GM03348 (cell line): ENCODE measurements around the gene PLXNA2.

Experiments used
- DNase-seq: peaks from one replicate; pipeline ENCODE4 v3.0.0; 2012; ENCODE audit warnings: low spot score

The PLXNA2 gene

DNA sequence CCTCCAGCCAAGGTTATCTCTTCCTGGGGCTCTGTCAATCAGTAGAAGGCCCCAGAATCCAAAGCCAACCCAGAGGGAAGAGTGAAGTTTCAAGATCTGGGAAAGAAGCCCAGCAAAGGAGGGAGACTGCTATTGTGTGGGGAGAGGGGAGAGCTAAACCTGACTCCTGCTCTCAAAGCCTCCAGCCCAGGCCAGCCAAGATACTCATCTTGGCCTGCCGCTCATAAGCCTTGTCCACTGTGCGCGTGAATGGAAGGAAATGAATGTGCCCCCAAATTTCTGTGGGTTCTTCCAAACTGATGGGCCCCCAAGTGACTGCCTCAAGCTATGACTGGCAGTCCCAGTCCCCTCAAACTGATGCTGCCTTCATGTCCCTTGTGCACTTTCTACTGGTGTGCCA, 2.0 kb downstream of the PLXNA2 start:
- no peak for DNase-seq

DNA sequence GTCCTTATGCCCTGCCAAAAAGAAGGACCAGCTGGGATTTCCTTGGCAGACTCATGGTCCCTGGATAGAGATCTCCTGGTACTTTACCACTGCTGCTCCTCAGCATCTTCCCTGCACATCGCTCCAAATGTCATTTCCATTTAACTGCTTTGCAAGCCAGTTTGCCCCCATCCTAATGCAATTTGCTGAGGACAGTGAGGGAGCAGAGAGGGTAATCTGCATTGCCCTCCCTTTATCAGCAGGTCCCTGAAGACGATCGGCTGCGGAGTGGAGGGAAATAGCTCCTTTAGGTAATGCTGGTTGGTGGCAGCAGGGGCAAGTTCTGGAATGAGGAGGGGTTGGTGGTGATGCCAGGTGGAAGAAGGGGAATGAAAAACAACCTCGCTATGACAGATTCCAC, 2.7 kb downstream of the PLXNA2 start:
- no peak for DNase-seq

DNA sequence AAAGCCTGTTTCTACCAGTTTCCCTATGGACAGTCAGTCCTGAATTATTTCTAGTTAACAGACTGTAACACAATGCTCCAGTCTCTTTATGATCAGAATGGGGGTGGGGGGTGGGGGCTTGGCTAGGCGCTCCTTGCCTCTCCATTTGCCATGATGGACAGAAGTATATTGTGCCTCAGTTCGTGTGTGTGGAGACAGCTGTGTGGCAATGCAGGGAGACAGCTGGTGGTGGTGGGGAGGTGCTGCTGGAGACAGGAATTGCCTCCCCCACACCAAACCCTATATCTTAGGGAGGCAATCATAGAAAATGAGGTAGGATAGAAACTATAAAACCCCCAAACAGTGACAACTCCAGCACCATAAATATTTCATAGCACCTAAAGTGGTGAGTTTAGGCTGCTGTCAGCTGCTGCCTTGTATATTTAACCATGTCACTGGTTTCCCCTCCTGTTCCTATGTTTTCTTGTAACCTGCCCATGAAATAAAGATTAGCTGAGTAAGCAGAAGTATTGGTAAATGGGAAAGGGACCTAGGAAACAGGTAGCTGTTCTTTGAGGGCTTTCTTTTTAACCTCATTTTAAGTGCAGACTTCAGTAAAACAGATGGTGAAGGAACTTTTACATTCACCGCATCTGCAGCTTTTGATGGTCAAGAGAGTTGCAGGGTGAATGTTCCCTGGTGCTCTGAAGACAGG, 3.4 kb downstream of the PLXNA2 start:
- no peak for DNase-seq

DNA sequence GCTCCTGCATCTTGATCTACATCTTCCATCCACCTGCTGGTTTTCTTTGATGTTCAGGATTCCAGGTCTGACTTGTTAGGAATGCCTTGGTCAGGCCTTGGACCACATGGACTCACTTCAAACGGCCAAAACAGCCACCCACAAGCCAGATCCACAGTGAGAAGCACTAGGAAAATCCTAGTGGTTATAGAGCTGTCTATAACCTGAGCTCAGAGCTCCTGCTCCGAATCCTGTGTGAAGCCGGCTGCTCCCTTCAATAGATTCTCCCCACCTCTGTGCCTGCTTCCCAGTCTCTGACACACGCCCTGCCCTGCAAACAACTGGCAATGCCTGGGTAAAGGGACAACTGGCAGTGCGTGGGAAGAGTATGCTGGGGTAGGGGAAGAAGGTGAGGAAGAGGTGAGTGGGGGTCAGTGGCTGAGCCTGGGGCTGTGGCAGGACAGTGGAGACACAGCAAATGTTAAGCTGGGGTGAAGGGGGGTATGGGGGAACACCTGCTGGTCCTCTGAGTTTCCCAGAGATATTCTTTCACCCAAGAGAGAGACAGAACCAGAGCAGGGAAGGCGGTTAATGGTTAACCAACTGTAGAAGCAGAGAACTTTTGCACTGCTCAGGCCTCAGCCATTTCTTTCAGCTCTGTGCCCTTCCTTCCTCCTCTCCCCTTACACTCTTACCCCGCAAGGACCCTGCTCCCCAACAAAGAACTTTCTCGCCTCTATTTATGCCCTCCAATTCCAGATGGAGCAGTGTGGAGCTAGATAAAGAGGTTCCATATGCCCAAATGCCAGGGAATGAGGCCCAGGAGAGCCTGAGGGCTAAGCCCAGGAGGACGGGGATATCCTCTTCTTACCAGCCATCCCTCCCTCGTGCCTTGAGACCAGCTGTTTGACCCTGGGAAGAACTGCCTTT, 4.5 kb downstream of the PLXNA2 start:
- no peak for DNase-seq

DNA sequence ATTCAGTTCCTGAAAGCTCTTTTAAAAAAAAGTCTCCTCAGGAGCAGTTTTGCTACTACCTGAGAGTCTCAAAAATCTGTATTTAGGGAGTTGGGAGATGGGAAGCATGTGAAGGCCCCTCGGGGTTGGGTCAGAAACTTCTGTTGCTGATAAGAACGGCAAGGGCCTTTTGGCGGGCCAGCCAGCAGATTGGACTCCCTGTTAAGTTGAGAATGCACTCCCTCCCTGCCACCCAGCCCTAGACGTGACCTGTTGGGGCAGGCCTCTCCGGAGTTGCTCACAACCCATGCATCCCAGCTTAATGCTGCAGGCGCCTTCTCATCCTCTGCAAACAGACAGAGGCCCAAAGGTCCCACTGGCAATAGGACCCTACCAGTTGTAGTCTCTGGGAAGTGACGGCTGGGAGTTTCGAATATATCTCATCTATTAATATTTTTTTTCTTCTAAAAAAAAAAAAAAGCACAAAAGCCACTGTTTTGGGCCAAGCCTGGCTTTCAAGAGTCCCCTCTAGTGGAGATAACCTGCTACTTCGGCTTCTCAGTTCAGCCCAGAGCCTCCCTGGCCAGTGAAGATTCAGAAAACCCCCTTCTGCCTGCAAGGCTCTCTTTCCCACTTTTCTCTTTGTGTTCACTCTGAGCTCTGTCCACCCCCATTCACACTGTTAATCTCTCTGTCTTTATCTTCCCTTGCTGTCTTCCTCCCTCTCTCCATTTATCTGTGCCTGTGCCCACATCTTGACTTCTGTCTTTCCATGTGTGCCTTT, 5.3 kb downstream of the PLXNA2 start:
- peak; percentile 80 for DNase-seq

DNA sequence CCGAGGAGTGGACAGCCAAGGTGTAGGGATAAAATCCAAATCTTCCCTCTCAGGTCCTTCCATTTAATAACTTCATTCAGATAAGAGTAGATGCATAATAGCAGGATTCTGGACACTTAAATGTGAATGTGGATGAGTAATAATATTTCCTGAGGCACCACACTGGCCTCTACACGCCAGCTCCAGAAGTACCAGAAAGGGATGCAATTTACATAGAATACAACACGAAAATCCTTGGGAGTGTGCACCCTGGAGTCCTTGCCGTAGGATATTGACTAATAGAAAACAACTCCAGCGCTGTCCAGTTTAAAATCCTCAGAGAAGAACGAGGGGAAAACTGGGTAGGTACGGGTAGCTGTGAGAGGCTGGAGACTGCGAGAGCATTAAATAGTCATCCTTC, 6.9 kb downstream of the PLXNA2 start:
- DNase-seq = no peak

DNA sequence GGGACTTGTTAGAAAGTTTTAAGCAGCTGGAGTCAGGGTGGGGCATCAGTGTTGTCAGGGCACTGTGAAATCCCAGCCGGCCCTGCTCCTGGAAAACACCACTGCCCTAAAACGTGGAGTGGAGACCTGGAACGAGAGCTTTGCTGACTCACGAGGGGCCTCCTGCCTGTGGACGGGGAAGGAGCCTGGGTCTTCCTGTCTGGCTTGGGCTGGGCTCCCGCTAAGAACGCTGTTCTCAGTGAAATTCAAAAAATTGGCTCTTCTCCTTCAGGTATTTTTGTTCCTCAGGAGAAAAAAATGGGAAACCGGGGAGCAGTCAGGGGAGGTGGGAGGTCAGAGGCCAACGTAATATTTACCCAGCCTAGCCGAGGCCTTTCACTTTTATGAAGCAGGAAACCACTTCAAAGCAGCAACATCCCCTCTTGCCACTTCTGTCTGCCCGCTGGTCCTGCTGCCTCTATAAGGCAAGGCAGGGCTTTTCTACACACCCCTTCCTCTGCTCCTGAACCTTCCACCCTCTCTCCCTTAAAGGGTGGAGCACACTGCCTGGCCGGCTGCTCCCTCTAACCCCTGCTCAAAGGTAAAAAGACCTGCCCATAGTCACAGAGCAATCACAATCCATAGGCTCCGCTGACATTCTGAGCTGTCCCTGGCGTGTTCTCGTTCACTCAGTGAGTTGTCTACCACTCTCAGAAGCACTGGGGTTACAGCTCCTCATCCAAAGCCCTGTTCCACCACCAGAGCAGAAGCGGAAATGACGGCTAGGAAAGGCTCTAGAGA, 8.0 kb downstream of the PLXNA2 start:
- DNase-seq = peak; percentile 65

DNA sequence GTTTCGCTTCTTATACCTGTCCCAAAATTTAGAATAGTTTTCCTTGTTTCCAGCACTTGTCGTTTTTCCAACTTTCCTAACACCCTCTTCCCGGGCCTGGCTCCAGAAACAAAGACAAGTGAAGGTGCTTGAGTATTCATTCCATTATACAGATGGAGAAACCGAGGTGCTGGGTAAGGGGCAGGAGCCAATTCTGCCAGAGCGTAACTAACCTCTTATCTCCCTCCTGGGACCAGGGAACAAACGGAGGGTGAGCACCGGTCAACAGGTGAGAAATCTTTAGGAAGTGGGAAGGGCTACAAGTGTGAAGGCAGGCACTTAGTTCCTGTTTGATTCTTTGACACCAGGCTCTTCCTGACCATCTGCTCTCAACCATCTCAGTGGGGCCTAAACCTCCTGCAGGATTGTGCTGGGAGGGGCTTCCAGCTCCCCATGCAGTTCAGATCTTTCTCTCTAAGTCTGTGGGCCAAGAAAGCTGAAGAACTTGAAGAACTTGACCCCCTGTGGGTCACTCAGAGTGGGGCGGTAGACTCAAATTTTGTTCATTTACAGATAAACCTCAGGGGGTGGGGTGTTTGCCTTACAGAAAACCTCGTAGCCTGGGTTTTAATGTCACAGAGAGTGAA, 8.7 kb downstream of the PLXNA2 start:
- no peak for DNase-seq

DNA sequence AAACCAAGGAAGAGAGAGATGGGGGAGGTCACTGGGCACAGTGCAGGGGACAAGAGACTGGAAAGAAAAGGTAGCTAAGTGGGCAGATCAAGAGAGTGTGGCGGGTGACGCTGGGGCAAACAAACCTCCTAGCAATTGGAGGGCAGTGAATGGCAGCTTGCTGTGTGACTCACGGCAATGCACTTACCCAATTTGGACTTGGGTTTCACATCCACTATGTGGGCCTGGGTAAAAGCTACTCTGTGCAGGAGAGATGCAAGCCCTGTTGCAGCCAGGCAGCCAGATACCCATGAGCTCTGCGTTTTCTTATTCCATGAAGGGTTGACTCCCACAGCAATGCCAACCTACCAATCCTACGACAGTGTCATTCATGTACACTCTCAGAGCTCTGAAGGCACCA, 9.5 kb downstream of the PLXNA2 start:
- DNase-seq = no peak

DNA sequence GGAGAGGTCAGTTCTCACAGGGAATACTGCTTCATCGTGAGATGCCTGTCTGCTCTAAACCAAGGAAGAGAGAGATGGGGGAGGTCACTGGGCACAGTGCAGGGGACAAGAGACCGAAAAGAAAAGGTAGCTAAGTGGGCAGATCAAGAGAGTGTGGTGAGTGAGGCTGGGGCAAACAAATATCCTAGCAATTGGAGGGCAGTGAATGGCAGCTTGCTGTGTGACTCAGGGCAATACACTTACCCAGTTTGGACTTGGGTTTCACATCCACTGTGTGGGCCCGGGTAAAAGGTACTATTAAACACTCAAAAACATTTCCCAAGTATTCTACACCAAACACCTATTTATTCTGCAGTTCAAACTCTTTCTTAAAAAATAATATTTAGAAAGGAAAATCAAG, 10.2 kb downstream of the PLXNA2 start:
- DNase-seq = no peak

DNA sequence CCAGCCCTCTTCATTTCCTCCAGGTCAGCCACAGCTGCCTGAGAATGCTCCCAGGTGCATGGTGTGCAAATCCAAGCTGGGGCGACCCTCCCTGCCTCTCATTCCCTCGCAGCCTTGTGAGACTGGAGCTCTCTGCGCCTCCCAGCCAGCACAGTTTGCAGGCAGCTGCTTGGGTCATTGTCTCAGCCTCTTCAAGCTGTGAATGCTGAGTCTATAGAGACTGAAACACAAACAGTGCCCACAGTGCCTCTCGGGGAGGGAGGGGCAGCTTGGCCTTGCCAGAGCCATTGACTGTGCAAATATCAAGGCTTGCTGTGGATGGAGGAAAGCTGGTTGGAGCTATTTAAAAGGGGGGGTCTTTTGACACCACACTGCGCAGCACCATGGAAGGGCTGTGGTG, 10.6 kb downstream of the PLXNA2 start:
- no peak for DNase-seq

DNA sequence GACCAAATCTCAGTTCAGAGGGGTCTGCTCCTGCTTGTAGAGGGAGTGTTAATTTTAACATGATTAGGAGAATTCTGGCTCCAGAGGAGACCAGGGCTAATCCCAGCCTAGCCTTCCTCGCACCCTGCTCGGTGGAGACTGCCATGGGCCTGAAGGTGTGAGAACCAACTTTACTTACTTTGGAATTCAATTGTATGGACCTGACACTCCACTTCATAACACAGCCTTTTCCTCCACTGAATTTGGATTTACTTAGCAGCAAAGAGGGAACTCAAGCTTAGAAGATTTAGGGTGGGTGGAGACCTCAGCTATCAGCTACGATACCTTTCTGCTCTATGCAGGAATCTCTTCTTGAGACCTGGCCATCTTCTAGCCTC, 11.5 kb downstream of the PLXNA2 start:
- DNase-seq = no peak

DNA sequence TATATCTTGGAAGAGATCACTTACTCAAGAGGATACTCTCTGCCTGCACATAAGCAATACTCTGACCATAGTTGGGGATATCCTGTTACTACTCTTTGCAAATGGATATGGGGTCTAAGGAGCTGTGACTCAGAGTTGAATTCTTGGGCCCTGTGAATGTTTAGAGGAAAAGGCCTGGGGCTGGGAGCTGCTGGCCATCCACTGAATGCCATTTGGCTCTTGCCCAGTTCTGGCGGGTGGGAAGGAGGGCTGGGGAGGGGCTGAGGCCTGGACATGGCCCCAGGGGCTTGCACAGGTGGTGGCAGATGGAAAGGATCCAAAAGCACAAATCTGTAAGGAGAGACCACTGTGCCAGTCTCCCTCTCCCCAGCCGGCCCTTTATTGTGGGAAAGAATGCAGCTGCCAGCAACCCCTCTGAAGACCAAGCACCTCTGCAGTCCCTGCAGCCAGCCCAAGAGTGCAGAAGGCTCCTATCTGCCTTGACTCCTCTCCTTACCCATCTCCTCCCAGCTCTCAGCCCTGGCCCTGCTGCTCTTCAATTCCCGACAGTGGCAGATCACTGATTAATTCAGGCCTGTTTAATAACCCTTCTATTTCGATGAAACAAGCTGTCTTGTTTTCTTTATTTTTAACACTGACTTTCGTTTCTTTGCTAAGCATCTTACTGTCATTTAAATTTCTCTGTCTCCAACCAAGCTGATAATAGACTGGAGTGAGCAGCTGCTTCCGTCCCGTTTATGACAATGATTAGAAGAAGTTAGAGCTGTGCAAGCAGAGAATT, 12.1 kb downstream of the PLXNA2 start:
- DNase-seq = no peak

DNA sequence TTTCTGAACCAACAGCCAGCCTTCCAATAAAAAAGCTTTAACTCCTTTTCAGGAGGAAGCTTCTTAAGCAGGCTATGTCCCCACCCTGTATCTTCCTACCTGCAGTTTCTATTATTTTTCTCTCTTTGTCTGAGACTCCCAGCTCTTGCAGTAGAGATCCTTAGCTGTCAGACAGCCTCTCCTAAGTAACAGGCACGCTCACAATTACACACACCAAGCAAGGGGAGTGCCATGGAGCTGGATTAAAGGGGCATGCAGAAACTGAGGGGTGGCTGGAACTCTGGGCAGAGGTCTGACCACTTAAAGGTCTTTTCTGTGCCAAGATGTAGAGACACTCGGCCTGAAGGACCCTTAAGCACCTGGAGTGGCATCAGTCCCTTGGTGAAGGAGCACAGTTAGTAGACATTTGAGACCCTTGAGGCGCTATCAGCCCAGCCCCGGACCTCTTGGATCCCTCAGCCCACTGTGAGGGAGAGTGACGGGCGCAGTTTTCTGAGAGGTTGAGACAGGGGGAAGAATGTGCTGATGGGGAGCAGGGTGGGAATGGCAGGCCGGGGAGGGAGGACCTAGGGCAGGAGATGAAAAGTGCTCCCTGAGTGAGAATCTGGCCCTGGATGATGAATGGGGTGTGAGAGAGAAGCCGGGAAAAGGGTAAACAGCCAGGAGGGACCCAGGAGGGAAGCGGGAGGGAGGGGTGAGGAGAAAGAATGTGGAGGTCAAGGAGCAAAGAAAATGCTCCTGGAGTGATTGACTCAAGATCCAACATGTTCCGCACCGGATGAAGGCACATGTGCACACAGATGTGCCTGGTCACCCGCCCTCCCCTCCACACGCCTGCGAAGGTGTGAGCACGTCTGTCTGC, 13.3 kb downstream of the PLXNA2 start:
- DNase-seq = no peak

DNA sequence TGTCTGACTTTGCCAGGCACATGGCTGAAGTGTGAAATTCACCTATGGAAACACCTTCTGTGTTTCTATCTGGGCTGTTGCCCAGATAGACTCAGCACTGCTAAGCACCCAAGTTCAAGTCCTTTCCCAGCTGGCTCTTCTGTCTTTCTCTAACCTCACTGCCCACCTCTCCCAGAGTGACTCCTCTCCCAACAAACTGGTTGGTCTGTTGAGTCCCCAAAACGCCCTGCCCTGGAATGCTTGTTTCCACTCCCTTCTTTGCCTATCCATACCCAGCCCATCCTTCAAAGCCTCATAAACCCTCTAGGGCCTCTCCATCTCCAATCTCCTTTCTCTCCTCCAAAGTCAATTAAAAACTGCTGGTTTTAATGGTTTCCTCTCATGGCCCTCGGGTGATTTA, 15.6 kb downstream of the PLXNA2 start:
- no peak for DNase-seq

DNA sequence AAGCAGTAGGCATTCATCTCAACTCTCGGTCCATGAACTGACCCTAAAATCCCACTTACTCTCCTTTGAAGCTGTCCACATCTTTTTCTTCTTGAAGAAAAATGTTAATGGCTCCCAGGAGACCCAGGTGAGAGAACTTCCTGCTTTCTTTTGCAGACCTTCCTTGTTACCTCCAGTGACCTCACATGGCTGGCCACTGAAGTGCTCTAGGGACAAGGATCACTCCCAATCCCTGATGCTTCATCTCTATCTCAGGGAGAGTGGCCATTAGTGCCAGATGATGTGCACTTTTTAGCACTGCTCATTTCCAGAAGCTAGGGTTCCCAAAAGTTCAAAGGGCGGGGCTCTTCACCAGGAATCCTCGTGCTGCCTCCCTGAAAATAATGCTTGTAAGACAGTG, 16.2 kb downstream of the PLXNA2 start:
- no peak for DNase-seq

DNA sequence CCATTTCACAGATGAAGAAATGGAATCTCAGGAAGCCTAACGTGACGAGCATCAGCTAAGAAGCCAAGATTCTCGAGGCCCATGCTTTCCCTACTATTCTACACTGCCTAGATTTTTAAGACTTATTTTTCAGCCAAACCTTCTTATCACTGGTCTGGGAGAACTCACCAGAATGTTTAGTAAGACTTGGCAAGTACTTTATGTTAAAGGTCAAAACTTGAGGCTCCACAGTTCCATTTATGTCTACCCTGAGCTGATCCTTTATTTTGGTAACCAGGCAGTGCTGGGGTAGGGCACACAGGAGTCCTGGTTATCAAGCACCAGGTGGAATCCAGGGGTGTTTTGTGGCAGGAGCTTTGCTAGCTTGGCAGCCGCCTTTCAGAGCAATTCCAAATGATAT, 16.8 kb downstream of the PLXNA2 start:
- no peak for DNase-seq

DNA sequence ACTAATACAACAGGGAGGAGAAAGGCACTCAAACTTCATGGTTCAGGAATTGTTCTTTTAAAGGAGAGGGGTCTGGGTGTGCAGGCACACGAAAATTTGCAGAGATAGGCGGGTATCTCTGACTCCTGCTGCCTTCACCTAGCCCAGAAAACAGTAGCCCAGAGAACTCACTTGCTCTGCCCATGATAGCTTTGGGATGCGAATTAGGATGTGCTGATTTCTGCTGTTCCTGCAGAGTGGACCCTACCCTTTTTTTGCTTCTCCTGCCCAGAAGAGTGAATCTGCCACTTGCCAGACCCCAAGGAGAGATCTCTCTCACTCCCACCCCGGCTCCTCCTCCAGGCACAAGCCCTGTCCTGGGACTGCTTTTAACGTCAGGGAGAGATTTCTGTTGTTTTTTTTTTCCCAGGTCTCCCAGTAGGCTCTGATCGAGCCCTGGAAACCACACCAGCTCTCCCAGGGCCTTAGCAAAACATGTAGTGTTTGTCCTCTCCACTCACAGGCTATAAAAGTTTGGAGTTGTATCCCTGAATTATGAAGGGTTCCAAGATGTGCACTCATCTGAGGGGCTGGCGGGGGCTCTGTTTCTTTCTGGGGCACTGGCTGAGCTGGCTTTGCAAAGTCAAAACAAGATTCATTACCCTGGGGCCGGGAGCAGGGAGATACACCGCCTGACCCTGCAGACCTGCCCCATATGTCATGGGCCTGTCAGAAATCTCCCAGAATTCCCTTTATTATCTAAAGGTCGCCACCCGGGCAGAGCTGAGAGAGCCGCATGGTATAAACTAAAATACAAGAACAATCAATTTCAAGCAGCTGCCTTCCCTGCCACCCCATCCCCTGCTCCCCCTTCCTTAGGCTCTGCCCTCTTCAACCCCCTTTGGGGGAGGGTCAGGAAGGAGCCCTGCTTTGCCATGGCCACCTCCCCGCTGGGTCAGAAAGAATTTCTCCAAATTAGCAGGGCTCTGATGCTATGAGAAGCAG, 17.9 kb downstream of the PLXNA2 start:
- DNase-seq = no peak
